Panc1 (cell line): ENCODE results near the gene GFOD2. TPM values are rescaled to one million over a fixed set of nuclear protein-coding genes. Genes with fewer than 3 reads are reported as not detected.

Source experiments
- ATAC-seq: fragments of 200-7000 bp; cut with Tn5 transposase; 2 replicates; pipeline ENCODE4 v1.9.1; 2020; ENCODE audit warnings: mild to moderate bottlenecking, moderate library complexity
- BruUV-seq: library from RNA; stranded (reverse); fragments of 400-500 nt; replicated peaks from 2 replicates; lab custom pipeline; 2021; lab: Mats Ljungman, UMichigan
- CTCF ChIA-PET: fragments of 300-600 bp; sonication (Branson Sonifier 250); formaldehyde crosslinking; loops from one replicate; lab custom pipeline; 2022; ENCODE audit warnings: antibody characterized with exemption; lab: Charles Lee
- POLR2A ChIA-PET: fragments of 300-600 bp; sonication (Branson Sonifier 250); formaldehyde crosslinking; loops from one replicate; lab custom pipeline; 2022; ENCODE audit warnings: antibody characterized with exemption; lab: Charles Lee
- DNase-seq: peaks from one replicate; pipeline ENCODE4 v3.0.0-alpha.2; 2010; ENCODE audit warnings: low read depth, low spot score
- H3K27ac ChIP-seq: 2 replicates; pipeline ENCODE4 v1.5.1; 2011; ENCODE audit warnings: mild to moderate bottlenecking, low read length, inconsistent platforms
- H3K27me3 ChIP-seq: fragments of 200-500 bp; sonication (Bioruptor generic); 2 replicates; pipeline ENCODE4 v1.6.0; 2014; ENCODE audit warnings: low read length, inconsistent platforms; ENCODE audit not compliant: control insufficient read depth, insufficient read depth
- H3K36me3 ChIP-seq: fragments of 200-500 bp; sonication (Bioruptor generic); 2 replicates; pipeline ENCODE4 v1.5.1; 2014; ENCODE audit warnings: inconsistent platforms, mild to moderate bottlenecking, low read length, moderate library complexity; ENCODE audit not compliant: control insufficient read depth, insufficient read depth
- H3K4me1 ChIP-seq: 2 replicates; pipeline ENCODE4 v1.5.1; 2011; ENCODE audit warnings: inconsistent platforms, mild to moderate bottlenecking, low read length, moderate library complexity; ENCODE audit not compliant: control insufficient read depth, insufficient read depth
- H3K4me3 ChIP-seq, 2 experiments: 2 replicates each; pipeline ENCODE4 v1.5.1; 2011 to 2012; ENCODE audit warnings: low read depth in 2 of 2, low read length in 2 of 2, mild to moderate bottlenecking in 2 of 2, inconsistent platforms in 1 of 2, moderate library complexity in 1 of 2
- H3K9me3 ChIP-seq: fragments of 200-500 bp; sonication (Bioruptor generic); 2 replicates; pipeline ENCODE4 v1.5.1; 2014; ENCODE audit warnings: low read depth, mild to moderate bottlenecking, inconsistent platforms, low read length, moderate library complexity; ENCODE audit not compliant: control insufficient read depth, insufficient read depth
- POLR2AphosphoS5 ChIP-seq: IDR thresholded peaks from 2 replicates; pipeline ENCODE4 v1.6.1; 2012; ENCODE audit warnings: mild to moderate bottlenecking, low read depth, low read length, moderate library complexity
- SIN3A ChIP-seq: IDR thresholded peaks from 2 replicates; pipeline ENCODE4 v1.6.1; 2012; ENCODE audit warnings: low read depth, mild to moderate bottlenecking, low read length, moderate library complexity, borderline replicate concordance; ENCODE audit not compliant: insufficient read depth
- TCF7L2 ChIP-seq: IDR thresholded peaks from 2 replicates; pipeline ENCODE4 v1.6.1; 2011; ENCODE audit warnings: mild to moderate bottlenecking, low read depth, low read length, inconsistent platforms
- in situ Hi-C: cut with HindIII; loops from 2 replicates; pipeline ENCODE4 v1.10.0; 2016; ENCODE audit warnings: low sequenced_read_pairs, low pct_unique_long_range_greater_than_20kb
- intact Hi-C: fragments of 100-400 bp; cut with micrococcal nuclease; formaldehyde crosslinking; loops from one replicate; pipeline ENCODE4 v1.10.0; 2022; ENCODE audit not compliant: unreplicated experiment
- total RNA-seq: library from RNA; stranded (reverse); gene quantifications from one replicate; pipeline ENCODE4 v1.2.1, GENCODE V29; 2021; ENCODE audit not compliant: unreplicated experiment
- TF ChIP-seq, protein P1 (sequence below): fragments of 450-650 bp; IDR thresholded peaks from 2 replicates; pipeline ENCODE4 v1.5.1; 2017; ENCODE audit warnings: mild to moderate bottlenecking
- TF ChIP-seq, protein P2 (sequence below), 2 experiments: IDR thresholded peaks; 2 replicates each; pipeline ENCODE4 v1.6.1; 2011 to 2012; ENCODE audit warnings: low read depth in 2 of 2, control low read depth in 1 of 2, low read length in 1 of 2, mild to moderate bottlenecking in 1 of 2, moderate library complexity in 1 of 2; ENCODE audit not compliant: insufficient read depth in 1 of 2

GFOD2 gene
- total RNA-seq, 1 experiment from 2014 or later = 15.1 TPM

DNA sequence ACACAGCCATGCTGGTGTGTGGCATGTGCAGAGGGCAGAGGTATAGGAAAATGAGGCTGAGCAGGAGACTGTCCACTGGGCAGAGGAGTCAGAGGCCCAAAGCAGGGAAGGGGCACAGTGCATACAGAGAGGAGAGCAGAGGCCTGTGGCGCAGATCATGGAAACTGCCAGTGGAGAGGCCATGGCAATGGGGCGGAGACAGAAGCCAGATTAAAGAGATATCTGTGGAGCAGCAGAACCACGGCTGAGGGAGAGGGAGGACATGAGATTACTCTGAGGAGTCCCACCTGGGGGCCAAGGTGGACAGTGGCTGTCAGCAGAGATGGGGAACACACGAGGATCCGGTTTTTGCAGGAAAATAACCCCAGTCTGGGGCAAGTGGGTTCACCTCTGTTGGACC lies 44.0 kb upstream of the GFOD2 start:
- H3K9me3 ChIP-seq = no peaks in the 10 kb centered on the region
- H3K27me3 ChIP-seq = no peaks in the 10 kb centered on the region
- in situ Hi-C loops (no loop called here), intact Hi-C loops (no loop called here)
- no TSS peak for BruUV-seq
- no peak for DNase-seq
- no peaks in the 10 kb centered on the region for H3K4me1 ChIP-seq
- TF ChIP-seq, protein P1, sequence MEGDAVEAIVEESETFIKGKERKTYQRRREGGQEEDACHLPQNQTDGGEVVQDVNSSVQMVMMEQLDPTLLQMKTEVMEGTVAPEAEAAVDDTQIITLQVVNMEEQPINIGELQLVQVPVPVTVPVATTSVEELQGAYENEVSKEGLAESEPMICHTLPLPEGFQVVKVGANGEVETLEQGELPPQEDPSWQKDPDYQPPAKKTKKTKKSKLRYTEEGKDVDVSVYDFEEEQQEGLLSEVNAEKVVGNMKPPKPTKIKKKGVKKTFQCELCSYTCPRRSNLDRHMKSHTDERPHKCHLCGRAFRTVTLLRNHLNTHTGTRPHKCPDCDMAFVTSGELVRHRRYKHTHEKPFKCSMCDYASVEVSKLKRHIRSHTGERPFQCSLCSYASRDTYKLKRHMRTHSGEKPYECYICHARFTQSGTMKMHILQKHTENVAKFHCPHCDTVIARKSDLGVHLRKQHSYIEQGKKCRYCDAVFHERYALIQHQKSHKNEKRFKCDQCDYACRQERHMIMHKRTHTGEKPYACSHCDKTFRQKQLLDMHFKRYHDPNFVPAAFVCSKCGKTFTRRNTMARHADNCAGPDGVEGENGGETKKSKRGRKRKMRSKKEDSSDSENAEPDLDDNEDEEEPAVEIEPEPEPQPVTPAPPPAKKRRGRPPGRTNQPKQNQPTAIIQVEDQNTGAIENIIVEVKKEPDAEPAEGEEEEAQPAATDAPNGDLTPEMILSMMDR = no peak
- TF ChIP-seq SIN3A (no peak), POLR2AphosphoS5 (no peak), TCF7L2 (no peak)
- TF ChIP-seq, protein P2, sequence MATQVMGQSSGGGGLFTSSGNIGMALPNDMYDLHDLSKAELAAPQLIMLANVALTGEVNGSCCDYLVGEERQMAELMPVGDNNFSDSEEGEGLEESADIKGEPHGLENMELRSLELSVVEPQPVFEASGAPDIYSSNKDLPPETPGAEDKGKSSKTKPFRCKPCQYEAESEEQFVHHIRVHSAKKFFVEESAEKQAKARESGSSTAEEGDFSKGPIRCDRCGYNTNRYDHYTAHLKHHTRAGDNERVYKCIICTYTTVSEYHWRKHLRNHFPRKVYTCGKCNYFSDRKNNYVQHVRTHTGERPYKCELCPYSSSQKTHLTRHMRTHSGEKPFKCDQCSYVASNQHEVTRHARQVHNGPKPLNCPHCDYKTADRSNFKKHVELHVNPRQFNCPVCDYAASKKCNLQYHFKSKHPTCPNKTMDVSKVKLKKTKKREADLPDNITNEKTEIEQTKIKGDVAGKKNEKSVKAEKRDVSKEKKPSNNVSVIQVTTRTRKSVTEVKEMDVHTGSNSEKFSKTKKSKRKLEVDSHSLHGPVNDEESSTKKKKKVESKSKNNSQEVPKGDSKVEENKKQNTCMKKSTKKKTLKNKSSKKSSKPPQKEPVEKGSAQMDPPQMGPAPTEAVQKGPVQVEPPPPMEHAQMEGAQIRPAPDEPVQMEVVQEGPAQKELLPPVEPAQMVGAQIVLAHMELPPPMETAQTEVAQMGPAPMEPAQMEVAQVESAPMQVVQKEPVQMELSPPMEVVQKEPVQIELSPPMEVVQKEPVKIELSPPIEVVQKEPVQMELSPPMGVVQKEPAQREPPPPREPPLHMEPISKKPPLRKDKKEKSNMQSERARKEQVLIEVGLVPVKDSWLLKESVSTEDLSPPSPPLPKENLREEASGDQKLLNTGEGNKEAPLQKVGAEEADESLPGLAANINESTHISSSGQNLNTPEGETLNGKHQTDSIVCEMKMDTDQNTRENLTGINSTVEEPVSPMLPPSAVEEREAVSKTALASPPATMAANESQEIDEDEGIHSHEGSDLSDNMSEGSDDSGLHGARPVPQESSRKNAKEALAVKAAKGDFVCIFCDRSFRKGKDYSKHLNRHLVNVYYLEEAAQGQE (IDR thresholded peaks at IDR 0.05; ENCODE audit: insufficient read depth in 1 of 2, low read depth in 2 of 2, low read length in 1 of 2) = no peak
- no peak overlapping the region for H3K27ac ChIP-seq
- CTCF ChIA-PET = no interaction called here
- ATAC-seq = no peak
- POLR2A ChIA-PET = no interaction called here
- no peak overlapping the region for H3K4me3 ChIP-seq
- no peaks in the 10 kb centered on the region for H3K36me3 ChIP-seq

- CTCF ChIA-PET = no interaction called here
- Histone ChIP-seq H3K4me3 (no peak overlapping the region), H3K36me3 (no peaks in the 10 kb centered on the region), H3K9me3 (no peaks in the 10 kb centered on the region), H3K4me1 (no peaks in the 10 kb centered on the region), H3K27me3 (no peaks in the 10 kb centered on the region), H3K27ac (no peak overlapping the region)
- no peak for ATAC-seq
- TF ChIP-seq, protein P1 = no peak
- TF ChIP-seq SIN3A (no peak), TCF7L2 (no peak), POLR2AphosphoS5 (no peak)
- TF ChIP-seq, protein P2 (IDR thresholded peaks at IDR 0.05; ENCODE audit: insufficient read depth in 1 of 2, low read depth in 2 of 2, low read length in 1 of 2) = no peak
- no TSS peak for BruUV-seq
- DNase-seq = no peak
- POLR2A ChIA-PET = no interaction called here
- in situ Hi-C loops (no loop called here), intact Hi-C loops (no loop called here)
Measured at GRCh38 chr16:67762385-67762784, 43.3 kb upstream of the GFOD2 start.
